Measurements from ENCODE around the gene WNK2.

WNK2 gene

DNA sequence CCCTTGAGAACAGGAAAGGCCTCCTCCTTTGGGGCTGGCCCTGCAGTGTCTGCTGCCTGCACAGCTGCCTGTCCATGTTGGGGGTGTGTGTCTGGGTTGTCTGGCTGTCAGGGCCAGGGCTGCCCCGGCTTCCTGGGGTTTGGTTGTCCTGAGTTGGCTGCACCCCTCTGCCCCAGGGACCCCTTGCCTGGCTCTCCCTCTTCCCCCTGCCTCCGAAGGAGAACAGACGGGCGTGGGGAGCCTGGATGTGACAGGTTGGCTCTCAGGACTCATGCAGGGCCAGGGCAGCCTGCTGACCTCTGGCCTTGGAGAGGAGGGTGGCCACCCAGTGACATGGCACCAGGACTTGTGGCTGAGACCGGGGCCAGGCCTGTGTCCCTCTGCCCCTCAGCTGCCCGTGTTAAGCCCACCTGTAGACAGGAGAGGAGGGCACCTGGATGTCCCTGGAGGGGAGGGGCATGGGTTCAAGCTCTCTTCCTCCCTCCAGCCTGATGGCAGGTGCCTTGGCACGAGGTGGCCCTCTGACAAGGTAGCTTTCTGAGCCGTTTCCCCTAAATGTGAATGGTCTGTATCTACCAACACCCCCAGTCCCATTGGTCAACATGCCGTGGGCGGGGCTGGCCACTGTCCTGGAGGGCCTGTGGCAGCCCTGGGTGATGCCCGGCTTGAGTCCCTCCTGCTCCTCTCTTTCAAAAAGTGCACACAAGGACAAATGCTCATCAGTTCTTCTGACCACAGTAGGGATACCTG lies 34.9 kb downstream of the WNK2 start:
- no peak for DNase-seq (ENCODE audit: low spot score)

DNA sequence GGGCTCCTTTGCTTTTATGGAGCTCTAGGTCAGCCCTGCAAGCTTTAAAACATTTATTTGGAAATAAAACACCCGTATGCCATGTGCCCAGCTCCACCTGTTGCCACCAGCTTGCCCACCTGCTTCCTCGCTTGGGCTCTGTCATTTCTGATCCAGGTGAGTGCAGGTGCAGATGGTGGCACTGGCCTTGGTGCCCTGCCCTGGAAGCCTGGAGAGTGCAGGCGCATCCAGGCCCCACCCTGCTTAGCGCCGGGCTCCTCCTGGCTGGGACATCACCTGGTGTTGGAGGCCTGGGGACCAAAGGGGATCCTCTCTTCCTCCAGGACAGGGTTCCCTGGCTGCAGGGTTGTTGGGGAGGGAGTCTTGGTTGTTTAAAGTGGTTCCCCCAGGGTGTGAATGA lies 35.8 kb downstream of the WNK2 start:
- DNase-seq (ENCODE audit: low spot score) = no peak

DNA sequence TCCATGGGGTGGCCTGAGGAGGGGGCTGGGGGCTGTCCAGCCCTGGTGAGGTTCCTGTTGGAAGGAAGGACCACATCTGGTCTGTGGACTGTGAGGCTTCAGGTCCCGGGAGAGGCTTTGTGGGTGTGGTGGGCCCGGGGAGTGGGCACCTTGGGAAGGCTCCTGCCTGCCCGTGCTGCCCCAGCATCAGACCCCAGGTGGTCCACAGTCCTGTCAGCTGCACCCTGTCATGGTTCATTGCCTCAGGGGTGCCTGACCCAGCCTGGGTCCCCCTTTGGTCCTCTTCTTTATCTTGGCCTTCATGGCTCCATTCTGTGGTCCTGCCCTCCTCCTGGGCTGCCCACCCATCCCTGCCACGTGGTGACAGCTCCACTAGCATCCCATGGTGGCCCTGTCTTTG lies 36.7 kb downstream of the WNK2 start:
- DNase-seq (ENCODE audit: low spot score) = no peak

DNA sequence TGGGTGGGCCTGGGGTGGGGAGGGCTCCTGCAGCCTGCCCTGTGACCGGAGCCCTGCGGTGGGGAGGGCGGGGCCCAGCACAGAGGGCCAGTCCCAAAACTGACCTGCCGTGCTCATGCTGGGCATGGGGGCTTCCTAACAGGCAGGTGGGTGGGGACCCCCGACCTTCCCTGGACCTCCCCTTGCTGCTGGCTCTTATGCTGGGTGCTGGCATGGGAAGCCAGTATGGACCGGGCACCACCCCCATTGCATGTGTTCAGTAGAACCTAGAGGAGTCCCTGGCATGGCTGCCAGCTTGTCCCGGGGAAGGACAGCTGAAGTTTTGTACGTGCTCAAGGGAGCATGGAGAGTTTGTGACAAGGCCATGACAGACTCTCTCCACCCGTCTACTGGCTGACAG lies 37.1 kb downstream of the WNK2 start:
- no peak for DNase-seq (ENCODE audit: low spot score)

DNA sequence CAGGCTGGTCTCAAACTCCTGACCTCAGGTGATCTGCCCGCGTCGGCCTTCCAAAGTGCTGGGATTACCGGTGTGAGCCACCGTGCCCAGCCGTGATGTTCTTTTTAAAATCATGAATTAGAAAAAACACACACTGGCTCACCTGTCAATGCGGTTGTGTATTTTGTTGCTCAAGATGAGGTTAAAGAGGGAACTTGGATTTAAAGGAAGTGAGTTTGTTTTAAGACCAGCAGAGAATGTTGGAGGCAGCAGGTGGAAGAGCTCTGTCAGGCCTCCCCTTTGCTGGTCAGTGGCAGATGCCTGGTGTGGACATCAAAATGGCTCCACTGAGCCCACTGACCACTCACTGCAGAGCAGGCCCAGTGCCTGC lies 38.9 kb downstream of the WNK2 start:
- no peak for DNase-seq (ENCODE audit: low spot score)

DNA sequence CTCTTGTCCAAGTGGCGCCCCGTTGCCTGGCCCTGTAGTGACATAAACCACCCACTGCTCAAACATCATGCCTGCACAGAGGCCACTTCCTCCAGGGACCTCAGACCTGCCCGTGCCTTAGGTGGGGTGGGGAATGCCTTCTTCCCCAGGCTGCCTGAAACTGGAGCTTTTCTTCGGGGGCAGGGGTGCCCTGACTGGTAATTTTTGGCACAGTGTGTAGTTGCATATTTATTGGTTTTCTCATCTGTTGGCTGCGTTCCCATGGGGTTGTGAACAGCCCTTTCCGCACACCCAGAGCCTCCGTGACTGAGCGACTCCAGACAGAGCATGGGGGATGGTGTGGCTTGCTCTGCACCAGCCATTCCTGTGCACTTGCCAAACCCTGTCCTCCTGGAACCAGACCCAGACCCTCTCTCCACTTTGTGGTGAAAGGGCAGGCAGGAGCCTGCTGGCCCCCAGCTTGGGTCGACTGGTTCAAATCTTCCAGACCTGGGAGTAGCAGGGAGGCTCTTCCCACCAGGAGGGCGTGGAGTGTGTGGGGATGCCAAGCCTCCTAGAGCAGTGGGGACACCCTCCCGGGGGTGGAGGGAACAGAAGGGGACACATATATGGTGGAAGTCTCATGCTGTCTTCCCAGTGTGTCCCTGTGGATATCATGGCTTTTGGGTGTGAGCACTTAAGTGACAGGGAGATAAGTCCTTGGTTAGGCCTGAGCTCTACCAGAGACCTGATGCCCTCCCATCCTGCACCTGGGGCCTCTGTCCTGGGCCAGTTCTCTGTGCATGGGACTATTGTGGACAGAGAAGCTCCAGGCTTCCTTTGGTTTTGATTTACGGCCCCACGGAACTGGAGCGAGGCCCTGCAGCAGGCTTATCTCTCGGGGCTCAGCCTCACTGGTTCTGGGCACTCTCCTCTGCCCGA lies 39.6 kb downstream of the WNK2 start:
- DNase-seq (ENCODE audit: low spot score) = no peak

DNA sequence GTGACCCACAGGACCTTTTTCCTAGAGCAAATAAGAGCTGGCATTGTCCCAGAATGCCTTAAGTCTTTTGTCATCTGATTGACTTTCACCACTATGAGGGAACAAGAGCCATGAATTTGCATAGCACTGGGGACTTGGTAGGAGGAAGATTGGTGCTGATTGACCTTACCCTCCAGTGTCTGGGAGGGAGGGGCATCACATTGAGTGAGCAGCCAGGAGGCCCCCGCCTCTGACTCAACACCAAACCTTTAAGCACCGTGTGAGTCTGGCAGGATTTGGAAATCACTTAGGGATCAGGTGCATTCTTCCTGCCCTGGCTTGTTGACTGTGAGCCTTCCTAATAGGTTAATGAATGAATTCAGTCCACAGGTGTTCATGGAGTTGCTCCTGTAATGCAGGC lies 40.7 kb downstream of the WNK2 start:
- DNase-seq (ENCODE audit: low spot score) = no peak

DNA sequence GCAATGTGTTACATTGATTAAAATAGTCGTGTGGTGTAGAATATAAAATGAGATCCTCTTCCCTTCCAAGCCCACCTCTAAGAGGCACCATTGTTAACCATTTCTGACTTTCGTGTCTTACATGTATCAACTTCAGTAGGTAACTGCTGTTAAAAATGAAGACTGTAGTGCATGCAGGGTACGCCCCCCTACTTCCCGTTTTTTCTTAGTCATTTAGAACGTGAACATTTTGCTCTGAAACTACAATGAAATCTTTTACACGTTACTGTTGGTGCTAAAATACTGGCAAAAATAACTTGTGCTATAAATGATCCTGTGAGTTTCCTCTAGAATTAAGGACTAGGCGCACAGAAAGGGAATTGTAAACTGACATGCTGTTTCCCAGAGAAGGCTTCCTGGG lies 41.5 kb downstream of the WNK2 start:
- no peak for DNase-seq (ENCODE audit: low spot score)

DNA sequence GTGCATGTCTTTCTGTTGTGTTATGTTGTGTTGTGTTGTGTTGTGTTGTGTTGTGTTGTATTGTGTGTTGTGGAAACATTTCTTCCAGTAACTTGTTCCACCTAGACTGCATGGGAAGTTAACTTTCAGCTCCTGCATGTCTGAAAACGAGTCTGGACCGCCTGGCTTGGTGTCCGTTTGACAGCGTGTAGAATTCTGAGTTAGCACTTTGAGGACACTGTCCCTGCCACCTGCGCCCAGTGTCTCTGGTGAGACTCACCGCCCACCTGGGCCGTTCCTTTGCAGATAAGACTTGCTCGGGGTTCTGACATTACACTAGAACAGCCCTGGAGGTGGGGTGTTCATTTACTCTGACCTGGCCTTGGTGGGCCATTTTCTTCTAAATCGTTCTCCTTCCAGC lies 42.0 kb downstream of the WNK2 start:
- no peak for DNase-seq (ENCODE audit: low spot score)

DNA sequence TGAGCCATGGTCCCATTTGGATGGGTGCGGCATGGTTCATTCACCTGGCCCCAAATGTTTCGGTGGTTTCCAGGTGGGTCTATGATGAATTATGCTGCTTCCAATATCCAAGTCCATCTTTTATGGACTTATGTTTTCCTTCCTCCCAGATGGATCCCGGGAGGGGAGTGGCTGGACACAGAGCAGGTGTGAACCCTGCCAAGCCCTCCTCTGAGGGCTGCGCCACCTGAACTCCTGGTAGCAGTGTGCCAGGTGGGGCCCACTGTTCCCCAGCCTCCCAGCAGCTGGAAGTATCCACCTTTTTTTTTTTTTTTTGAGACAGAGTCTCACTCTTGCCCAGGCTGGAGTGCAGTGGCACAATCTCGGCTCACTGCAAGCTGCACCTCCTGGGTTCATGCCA lies 42.9 kb downstream of the WNK2 start:
- no peak for DNase-seq (ENCODE audit: low spot score)

DNA sequence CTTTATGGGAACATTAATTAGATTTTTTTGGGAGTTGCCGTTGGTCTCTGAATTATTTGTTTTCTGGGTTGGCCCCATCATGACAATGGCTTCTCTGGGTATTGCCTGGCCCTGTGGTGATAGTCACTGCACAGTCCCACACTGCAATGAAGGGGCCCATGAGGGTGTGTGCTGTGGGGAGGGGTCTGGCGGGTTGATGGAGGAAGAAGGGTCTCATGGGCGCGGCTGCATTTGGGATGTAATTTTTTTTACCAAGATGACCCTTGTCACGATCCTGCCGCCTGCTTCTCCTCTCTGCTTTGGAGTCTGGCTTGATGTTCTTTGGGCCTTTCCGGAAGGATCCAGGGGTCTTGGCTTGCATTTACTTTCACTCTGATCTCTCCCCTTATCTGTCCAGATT lies 44.1 kb downstream of the WNK2 start:
- DNase-seq (ENCODE audit: low spot score) = no peak

DNA sequence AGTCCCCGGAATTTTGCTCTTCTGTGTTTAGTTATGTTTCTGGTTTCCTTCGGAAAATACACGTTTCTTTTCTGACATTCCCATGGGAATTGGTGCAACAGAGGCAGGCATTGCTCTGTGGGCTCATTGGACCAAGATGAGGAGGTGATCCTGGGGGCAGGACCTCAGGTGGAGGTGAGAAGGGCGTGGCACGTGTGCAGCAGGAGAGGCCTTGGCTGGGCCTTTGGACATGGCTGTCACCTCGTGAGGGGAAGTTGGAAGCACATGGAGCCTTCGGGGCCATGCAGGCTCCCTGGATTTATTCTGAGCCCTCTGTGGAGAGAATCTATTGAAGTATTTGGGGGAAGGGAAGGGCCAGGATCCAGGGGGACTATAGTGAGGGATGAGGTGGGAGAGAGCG lies 44.5 kb downstream of the WNK2 start:
- no peak for DNase-seq (ENCODE audit: low spot score)

DNA sequence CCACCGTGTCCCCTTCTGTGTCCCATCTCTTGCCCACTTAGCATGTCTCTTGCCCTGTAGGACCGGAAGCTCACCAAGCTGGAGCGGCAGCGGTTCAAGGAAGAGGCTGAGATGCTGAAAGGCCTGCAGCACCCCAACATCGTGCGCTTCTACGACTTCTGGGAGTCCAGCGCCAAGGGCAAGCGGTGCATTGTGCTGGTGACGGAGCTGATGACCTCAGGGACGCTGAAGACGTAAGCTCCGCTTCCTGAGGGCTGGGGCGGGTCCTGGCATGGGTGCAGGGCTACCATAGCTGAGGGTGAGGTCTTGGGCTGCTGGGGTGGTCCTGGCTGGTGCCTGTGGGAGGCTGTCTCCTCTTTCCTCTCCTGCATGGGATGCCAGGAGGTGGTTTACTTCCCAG lies 45.7 kb downstream of the WNK2 start:
- DNase-seq (ENCODE audit: low spot score) = no peak

DNA sequence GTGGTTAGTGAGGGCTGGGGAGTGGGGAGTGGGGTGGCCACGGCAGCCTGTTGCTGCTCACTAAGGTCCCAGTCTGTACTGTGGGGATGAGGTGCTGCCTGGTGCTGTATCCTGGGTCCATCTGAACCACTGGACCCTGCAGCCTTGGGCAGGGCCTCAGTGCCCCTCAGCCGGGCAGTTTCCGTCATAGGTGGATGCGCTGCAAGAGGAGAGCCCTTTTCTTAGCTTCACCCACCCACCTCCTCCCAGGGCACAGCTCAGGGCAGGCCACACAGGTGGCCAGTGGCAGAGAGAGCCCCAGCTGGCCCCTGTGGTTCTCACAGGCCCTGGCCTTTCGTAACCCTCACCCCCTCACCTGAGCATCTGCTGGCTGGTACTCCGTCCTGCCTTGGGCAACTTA lies 46.2 kb downstream of the WNK2 start:
- no peak for DNase-seq (ENCODE audit: low spot score)

DNA sequence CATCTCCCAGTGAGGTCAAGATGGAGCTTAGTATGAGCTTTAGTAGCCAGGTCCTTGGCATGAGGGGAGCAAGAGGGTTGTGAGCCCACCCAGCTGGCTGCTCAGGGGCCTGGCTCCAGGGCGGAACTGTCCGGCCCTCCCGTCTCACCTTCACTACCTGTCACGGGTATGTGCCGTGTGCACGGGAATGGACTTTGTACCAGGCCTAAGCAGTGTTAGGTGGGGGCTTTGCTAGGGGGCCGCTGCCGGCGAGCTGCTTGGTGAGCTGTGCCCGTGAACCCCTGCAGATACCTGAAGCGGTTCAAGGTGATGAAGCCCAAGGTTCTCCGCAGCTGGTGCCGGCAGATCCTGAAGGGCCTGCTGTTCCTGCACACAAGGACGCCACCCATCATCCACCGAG lies 46.7 kb downstream of the WNK2 start:
- no peak for DNase-seq (ENCODE audit: low spot score)

DNA sequence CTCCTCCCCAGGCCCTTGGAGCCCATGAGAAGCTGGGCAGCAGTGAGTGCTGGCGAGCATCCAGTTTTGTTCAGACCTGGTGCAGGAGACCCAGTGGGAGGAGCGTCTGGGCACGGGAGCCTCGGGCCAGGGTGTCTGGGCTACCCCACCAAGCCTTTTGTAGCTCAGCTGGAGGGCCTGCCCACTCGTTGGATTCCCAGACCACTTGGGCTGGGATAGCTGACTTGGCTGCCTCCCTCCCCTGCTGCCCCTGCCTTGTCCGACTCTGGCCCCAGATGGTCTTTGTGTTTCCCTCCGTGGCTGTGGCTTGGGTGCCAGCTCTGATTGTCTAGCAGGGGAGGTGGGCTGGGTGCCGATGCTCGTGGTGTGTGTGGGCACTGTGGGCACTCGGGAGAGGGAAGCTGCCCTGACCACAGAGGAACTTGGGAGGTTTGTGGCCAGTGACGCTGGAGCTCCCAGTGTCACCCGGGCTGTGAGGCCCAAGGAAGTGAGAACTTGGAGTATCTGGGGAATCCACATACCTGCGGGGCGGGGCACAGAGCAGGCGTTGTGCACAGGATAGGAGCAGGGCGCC lies 47.3 kb downstream of the WNK2 start:
- no peak for DNase-seq (ENCODE audit: low spot score)

DNA sequence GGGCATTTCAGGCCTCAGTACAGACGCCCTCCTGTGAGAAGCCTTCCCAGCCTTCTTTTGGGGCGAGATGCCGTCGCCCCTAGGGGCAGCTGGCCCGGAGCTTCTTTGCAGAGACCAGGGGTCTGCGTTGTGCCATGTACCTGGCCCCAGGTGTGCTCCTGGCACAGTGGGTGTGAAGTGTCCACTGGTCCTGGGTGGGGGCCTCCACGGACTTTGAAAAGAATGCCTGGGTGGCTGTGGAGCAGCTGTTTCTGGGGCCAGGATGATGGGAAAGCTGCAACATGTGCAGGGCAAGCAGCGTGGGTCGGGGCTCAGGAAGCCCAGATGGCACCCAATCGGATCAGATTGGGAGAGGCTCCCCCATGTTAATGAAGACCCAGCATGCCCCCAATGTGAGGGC lies 47.8 kb downstream of the WNK2 start:
- no peak for DNase-seq (ENCODE audit: low spot score)

DNA sequence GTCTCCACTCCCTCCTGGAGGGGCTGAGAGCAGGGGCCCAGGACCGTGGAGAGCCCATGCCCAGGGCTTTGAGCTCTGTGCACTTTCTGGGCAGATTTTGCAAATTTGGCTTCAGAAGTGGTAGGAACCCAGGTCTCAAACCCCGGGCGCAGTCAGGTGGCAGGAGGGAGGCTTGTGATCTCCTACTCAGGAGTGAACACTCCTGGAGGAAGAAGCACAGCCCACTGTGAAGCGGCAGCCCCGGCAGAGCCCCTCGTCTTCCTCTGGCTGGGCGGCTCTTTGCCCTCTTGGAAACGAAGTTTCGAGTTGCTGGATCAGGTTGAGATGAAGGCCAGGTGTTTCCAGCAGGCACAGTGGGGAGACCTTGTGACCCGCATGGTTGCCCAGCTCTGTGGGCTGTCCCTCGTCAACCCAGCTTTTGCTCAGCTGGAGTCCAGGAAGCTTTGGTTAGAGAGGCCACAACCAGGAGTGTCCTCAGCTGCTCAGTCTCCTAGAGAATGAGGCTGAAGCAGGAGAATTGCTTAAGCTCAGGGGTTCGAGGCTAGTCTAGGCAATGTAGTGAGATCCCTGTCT lies 48.5 kb downstream of the WNK2 start:
- DNase-seq (ENCODE audit: low spot score) = no peak

DNA sequence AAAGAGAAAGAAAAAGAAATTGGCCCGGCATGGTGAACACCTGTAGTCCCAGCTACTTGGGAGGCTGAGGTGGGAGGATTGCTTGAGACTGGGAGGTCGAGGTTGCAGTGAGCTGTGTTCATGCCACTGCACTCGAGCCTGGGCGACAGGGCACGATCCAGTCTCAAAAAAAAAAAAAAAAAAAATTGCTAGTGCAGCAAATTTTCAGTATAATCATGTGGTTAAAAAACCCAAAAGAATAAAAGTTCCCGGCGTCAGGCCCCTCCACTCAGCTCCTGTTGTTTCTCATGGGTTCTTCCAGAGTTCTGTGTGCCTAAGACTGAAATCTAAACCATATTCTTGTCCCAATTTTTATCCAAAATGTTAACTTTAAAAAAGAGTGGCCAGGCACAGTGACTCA lies 49.1 kb downstream of the WNK2 start:
- no peak for DNase-seq (ENCODE audit: low spot score)

DNA sequence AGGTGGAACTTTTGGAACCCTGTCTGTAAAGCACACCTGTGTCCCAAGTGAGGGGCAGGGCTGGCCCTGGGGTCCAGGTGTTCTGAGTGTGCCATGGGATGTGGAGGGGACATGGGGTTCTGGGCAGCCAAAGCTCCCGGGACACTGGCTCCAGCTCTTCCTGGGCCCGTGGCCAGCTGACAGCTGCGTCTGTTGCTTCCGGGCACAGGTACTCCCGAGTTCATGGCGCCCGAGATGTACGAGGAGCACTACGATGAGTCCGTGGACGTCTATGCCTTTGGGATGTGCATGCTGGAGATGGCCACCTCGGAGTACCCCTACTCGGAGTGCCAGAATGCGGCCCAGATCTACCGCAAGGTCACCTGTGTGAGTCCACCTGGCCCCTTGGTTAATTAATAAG lies 50.7 kb downstream of the WNK2 start:
- DNase-seq (ENCODE audit: low spot score) = no peak

DNA sequence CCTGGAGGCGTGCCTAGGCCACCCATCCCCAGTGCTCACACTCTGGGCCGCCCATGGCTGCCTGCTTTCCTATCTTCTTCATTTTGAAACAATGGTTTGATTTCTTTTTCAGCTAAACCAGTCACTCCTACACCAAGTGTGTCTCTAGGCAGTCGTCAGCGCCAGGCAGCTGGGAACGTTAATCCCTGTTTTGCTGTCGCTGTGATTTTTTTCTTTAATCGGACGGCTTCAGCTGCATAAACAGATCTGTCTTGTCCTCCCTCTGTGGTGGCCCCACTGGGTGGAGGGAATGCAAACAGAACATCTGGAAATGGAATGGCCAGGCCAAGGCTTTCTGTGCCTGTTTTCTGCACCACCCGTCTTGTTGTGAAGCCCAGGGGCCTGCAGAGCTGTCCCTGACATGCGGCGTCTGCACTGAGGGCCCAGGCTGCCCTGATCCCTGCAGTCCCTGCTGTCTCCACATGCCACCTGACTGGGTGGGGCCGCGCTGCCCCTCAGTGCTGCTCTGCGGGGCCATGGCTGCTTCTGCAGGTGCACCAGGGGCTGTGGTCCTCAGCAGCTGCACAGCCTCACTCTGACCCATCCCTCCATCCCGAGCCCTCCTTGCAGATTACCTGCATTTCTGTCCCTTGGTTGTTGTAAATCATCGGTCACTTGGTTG lies 51.5 kb downstream of the WNK2 start:
- DNase-seq (ENCODE audit: low spot score) = no peak

DNA sequence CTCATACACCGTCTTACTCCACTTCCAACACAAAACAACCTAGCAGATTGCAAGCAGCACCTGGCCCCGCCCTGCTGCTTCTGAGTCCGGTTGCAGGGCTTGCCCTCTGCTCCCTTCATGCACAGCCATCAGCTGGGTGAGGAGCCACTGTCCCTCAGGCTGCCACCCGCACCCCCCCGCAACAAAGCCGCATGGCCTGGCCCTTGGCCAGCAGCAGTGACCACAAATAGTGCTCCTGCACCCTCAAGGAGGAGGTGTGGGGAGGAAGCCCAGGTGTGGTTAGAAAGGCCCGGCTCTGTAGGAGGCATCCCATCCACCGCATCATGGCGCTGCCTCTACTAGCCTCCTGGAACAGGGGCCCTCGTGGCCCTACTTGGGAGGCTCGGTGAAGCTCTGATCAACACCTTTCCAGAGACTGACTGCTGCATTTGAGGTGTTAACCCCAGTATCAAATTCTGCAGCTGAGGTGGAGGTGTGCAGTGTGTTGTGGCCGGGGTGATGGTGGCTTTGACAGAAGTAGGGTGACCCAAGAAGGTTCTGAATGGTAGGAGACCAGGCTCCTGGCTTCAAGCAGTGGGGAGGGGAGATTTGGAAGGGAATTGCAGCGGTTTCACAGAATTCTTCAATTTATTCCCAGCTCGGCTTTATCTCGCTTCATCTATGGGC lies 52.7 kb downstream of the WNK2 start:
- DNase-seq (ENCODE audit: low spot score) = no peak

Data from kidney capillary endothelial cell (primary cell).